ENCODE results near the gene C1QL1. TPM values are rescaled to one million over a fixed set of nuclear protein-coding genes. Genes with fewer than 3 reads are reported as not detected.
"Not testable (repeated sequence)": the region's sequence is repeated elsewhere in the genome, so short reads cannot be mapped to it uniquely, and the experiment has no call there.

Gene C1QL1
- total RNA-seq, 1 experiment from 2014 or later = 1.5 TPM

GRCh38 chr17:44948315-44948795, 19.7 kb downstream of the C1QL1 start:
- no peak for DNase-seq
- Mint-ChIP-seq H3K27me3 (ENCODE audit: unreplicated experiment) (peaks cover 12% of the 10 kb centered on the region), H3K4me1 (ENCODE audit: low read depth, unreplicated experiment) (peaks cover 7% of the 10 kb centered on the region), H3K4me3 (ENCODE audit: low read depth, unreplicated experiment) (peak overlapping the region; percentile 86), H3K27ac (ENCODE audit: unreplicated experiment) (no peak overlapping the region), H3K9me3 (ENCODE audit: low read depth, unreplicated experiment) (no peaks in the 10 kb centered on the region), H3K36me3 (ENCODE audit: insufficient read depth, unreplicated experiment) (peaks cover 44% of the 10 kb centered on the region)
- CTCF ChIA-PET = no interaction called here
- intact Hi-C loops (cut with micrococcal nuclease; ENCODE audit: unreplicated experiment) = no loop called here
- BruUV-seq (replicated peaks) = no TSS peak
- TF ChIP-seq CTCF (IDR thresholded peaks at IDR 0.05; ENCODE audit: unreplicated experiment) = no peak

- peaks cover 5% of the 10 kb centered on the region for H3K27me3 Mint-ChIP-seq (ENCODE audit: unreplicated experiment)
- DNase-seq = peak; percentile 97
Measured at GRCh38 chr17:44947461-44948314, 20.4 kb downstream of the C1QL1 start, which contains the start of gene KIF18B. Gene KIF18B (minus strand): TSS chr17:44947773. CDS start chr17:44936344, 11,429 bp downstream.

GRCh38 chr17:44945652-44946051, 22.5 kb downstream of the C1QL1 start:
- CTCF ChIA-PET = interaction anchor here (0.6 kb wide), 1 partner anchor 282 kb away, joined by 5 read pairs; no protein-coding TSS in a partner anchor
- Mint-ChIP-seq H3K4me1 (ENCODE audit: low read depth, unreplicated experiment) (peaks cover 34% of the 10 kb centered on the region), H3K4me3 (ENCODE audit: low read depth, unreplicated experiment) (peak overlapping the region; percentile 86), H3K27ac (ENCODE audit: unreplicated experiment) (peak overlapping the region; percentile 65), H3K36me3 (ENCODE audit: insufficient read depth, unreplicated experiment) (peaks cover 50% of the 10 kb centered on the region)
- H3K27me3 Mint-ChIP-seq (ENCODE audit: unreplicated experiment); intact Hi-C loops (cut with micrococcal nuclease; ENCODE audit: unreplicated experiment); H3K9me3 Mint-ChIP-seq (ENCODE audit: low read depth, unreplicated experiment); DNase-seq; BruUV-seq (replicated peaks): not testable (repeated sequence)

More at GRCh38 chr17:44947461-44948314, 20.4 kb downstream of the C1QL1 start, which contains the start of gene KIF18B:
- Mint-ChIP-seq H3K4me3 (ENCODE audit: low read depth, unreplicated experiment) (peak within 1 kb of the TSS; percentile 86), H3K9me3 (ENCODE audit: low read depth, unreplicated experiment) (no peaks in the 10 kb centered on the region), H3K27ac (ENCODE audit: unreplicated experiment) (peak within 1 kb of the TSS; percentile 89), H3K4me1 (ENCODE audit: low read depth, unreplicated experiment) (peaks cover 14% of the 10 kb centered on the region), H3K36me3 (ENCODE audit: insufficient read depth, unreplicated experiment) (peaks cover 50% of the 10 kb centered on the region)
- TF ChIP-seq CTCF (IDR thresholded peaks at IDR 0.05; ENCODE audit: unreplicated experiment) = no peak
- CTCF ChIA-PET = interaction anchor here (0.5 to 1.0 kb wide), 3 partner anchors 20 to 186 kb away, joined by 3 read pairs; partner anchors contain the start of gene C1QL1
- TSS peak; percentile 100 for BruUV-seq (replicated peaks)
- intact Hi-C loops (cut with micrococcal nuclease; ENCODE audit: unreplicated experiment) = no loop called here

GRCh38 chr17:44942456-44942855, 25.6 kb downstream of the C1QL1 start:
- H3K9me3 Mint-ChIP-seq (ENCODE audit: low read depth, unreplicated experiment) = no peaks in the 10 kb centered on the region
- DNase-seq = no peak
- H3K27me3 Mint-ChIP-seq (ENCODE audit: unreplicated experiment) = no peaks in the 10 kb centered on the region
- intact Hi-C loops (cut with micrococcal nuclease; ENCODE audit: unreplicated experiment) = no loop called here
- CTCF ChIA-PET = interaction anchor here (0.7 to 1.3 kb wide), 2 partner anchors 12 to 222 kb away, joined by 3 to 4 read pairs; no protein-coding TSS in a partner anchor
- peaks cover 44% of the 10 kb centered on the region for H3K4me1 Mint-ChIP-seq (ENCODE audit: low read depth, unreplicated experiment)
- no peak for TF ChIP-seq CTCF (IDR thresholded peaks at IDR 0.05; ENCODE audit: unreplicated experiment)
- no peak overlapping the region for H3K4me3 Mint-ChIP-seq (ENCODE audit: low read depth, unreplicated experiment)
- no TSS peak for BruUV-seq (replicated peaks)
- peaks cover 60% of the 10 kb centered on the region for H3K36me3 Mint-ChIP-seq (ENCODE audit: insufficient read depth, unreplicated experiment)
- no peak overlapping the region for H3K27ac Mint-ChIP-seq (ENCODE audit: unreplicated experiment)
